ENCODE data around the gene COPS2.
"Not testable (repeated sequence)": the region's sequence is repeated elsewhere in the genome, so short reads cannot be mapped to it uniquely, and the experiment has no call there.

Gene COPS2

GRCh38 chr15:49085696-49086459 is 69.5 kb downstream of the COPS2 start:
- H3K27me3 ChIP-seq (replicated peaks; ENCODE audit: control insufficient read depth, insufficient read depth, low read length, poor library complexity, severe bottlenecking), result no peaks in the 10 kb centered on the region

GRCh38 chr15:49084285-49084570 is 71.2 kb downstream of the COPS2 start:
- no peak overlapping the region for H3K4me3 ChIP-seq (ENCODE audit: insufficient read depth, low read depth, low read length, poor library complexity, severe bottlenecking)
- H3K27me3 ChIP-seq (replicated peaks; ENCODE audit: control insufficient read depth, insufficient read depth, low read length, poor library complexity, severe bottlenecking), result no peaks in the 10 kb centered on the region
- no peaks in the 10 kb centered on the region for H3K36me3 ChIP-seq (ENCODE audit: control insufficient read depth, insufficient read depth, low read length)
- H3K9me3 ChIP-seq (ENCODE audit: control insufficient read depth, low read length), result no peaks in the 10 kb centered on the region
- no peak for DNase-seq
- H3K27ac ChIP-seq (ENCODE audit: insufficient read depth, low read length, poor library complexity, severe bottlenecking), result no peak overlapping the region
- H3K4me1 ChIP-seq (ENCODE audit: control insufficient read depth, insufficient read depth, low read length, poor library complexity, severe bottlenecking), result no peaks in the 10 kb centered on the region

More at GRCh38 chr15:49085696-49086459, 69.5 kb downstream of the COPS2 start:
- Histone ChIP-seq H3K27ac (ENCODE audit: insufficient read depth, low read length, poor library complexity, severe bottlenecking) (no peak overlapping the region), H3K4me1 (ENCODE audit: control insufficient read depth, insufficient read depth, low read length, poor library complexity, severe bottlenecking) (no peaks in the 10 kb centered on the region), H3K36me3 (ENCODE audit: control insufficient read depth, insufficient read depth, low read length) (no peaks in the 10 kb centered on the region), H3K4me3 (ENCODE audit: insufficient read depth, low read depth, low read length, poor library complexity, severe bottlenecking) (no peak overlapping the region), H3K9me3 (ENCODE audit: control insufficient read depth, low read length) (no peaks in the 10 kb centered on the region)
- DNase-seq, result no peak

GRCh38 chr15:49083401-49084284 is 71.8 kb downstream of the COPS2 start:
- DNase-seq, result no peak
- Histone ChIP-seq H3K9me3 (ENCODE audit: control insufficient read depth, low read length) (no peaks in the 10 kb centered on the region), H3K27me3 (replicated peaks; ENCODE audit: control insufficient read depth, insufficient read depth, low read length, poor library complexity, severe bottlenecking) (no peaks in the 10 kb centered on the region), H3K27ac (ENCODE audit: insufficient read depth, low read length, poor library complexity, severe bottlenecking) (no peak overlapping the region), H3K36me3 (ENCODE audit: control insufficient read depth, insufficient read depth, low read length) (no peaks in the 10 kb centered on the region), H3K4me3 (ENCODE audit: insufficient read depth, low read depth, low read length, poor library complexity, severe bottlenecking) (no peak overlapping the region), H3K4me1 (ENCODE audit: control insufficient read depth, insufficient read depth, low read length, poor library complexity, severe bottlenecking) (no peaks in the 10 kb centered on the region)

GRCh38 chr15:49082960-49083359 is 72.4 kb downstream of the COPS2 start:
- H3K4me3 ChIP-seq (ENCODE audit: insufficient read depth, low read depth, low read length, poor library complexity, severe bottlenecking), result no peak overlapping the region
- H3K27me3 ChIP-seq (replicated peaks; ENCODE audit: control insufficient read depth, insufficient read depth, low read length, poor library complexity, severe bottlenecking), result no peaks in the 10 kb centered on the region
- H3K36me3 ChIP-seq (ENCODE audit: control insufficient read depth, insufficient read depth, low read length), result no peaks in the 10 kb centered on the region
- DNase-seq, result no peak
- no peaks in the 10 kb centered on the region for H3K4me1 ChIP-seq (ENCODE audit: control insufficient read depth, insufficient read depth, low read length, poor library complexity, severe bottlenecking)
- H3K9me3 ChIP-seq (ENCODE audit: control insufficient read depth, low read length), result no peaks in the 10 kb centered on the region
- H3K27ac ChIP-seq (ENCODE audit: insufficient read depth, low read length, poor library complexity, severe bottlenecking), result no peak overlapping the region

- no peak overlapping the region for H3K4me3 ChIP-seq (ENCODE audit: insufficient read depth, low read depth, low read length, poor library complexity, severe bottlenecking)
Observed at GRCh38 chr15:49079340-49080039, 75.9 kb downstream of the COPS2 start.

GRCh38 chr15:49075881-49076280 is 79.5 kb downstream of the COPS2 start:
- no peak for DNase-seq

More at GRCh38 chr15:49079340-49080039, 75.9 kb downstream of the COPS2 start:
- Histone ChIP-seq H3K27me3 (replicated peaks; ENCODE audit: control insufficient read depth, insufficient read depth, low read length, poor library complexity, severe bottlenecking) (no peaks in the 10 kb centered on the region), H3K36me3 (ENCODE audit: control insufficient read depth, insufficient read depth, low read length) (no peaks in the 10 kb centered on the region), H3K9me3 (ENCODE audit: control insufficient read depth, low read length) (no peaks in the 10 kb centered on the region), H3K4me1 (ENCODE audit: control insufficient read depth, insufficient read depth, low read length, poor library complexity, severe bottlenecking) (no peaks in the 10 kb centered on the region), H3K27ac (ENCODE audit: insufficient read depth, low read length, poor library complexity, severe bottlenecking) (no peak overlapping the region)
- DNase-seq, result no peak

GRCh38 chr15:49074589-49075287 is 80.7 kb downstream of the COPS2 start:
- not testable (repeated sequence) for H3K27me3 ChIP-seq (replicated peaks; ENCODE audit: control insufficient read depth, insufficient read depth, low read length, poor library complexity, severe bottlenecking); H3K4me1 ChIP-seq (ENCODE audit: control insufficient read depth, insufficient read depth, low read length, poor library complexity, severe bottlenecking); H3K4me3 ChIP-seq (ENCODE audit: insufficient read depth, low read depth, low read length, poor library complexity, severe bottlenecking); DNase-seq; H3K9me3 ChIP-seq (ENCODE audit: control insufficient read depth, low read length); H3K36me3 ChIP-seq (ENCODE audit: control insufficient read depth, insufficient read depth, low read length); H3K27ac ChIP-seq (ENCODE audit: insufficient read depth, low read length, poor library complexity, severe bottlenecking)

More at GRCh38 chr15:49075881-49076280, 79.5 kb downstream of the COPS2 start:
- Histone ChIP-seq H3K27me3 (replicated peaks; ENCODE audit: control insufficient read depth, insufficient read depth, low read length, poor library complexity, severe bottlenecking) (no peaks in the 10 kb centered on the region), H3K4me1 (ENCODE audit: control insufficient read depth, insufficient read depth, low read length, poor library complexity, severe bottlenecking) (no peaks in the 10 kb centered on the region), H3K4me3 (ENCODE audit: insufficient read depth, low read depth, low read length, poor library complexity, severe bottlenecking) (no peak overlapping the region), H3K9me3 (ENCODE audit: control insufficient read depth, low read length) (no peaks in the 10 kb centered on the region), H3K27ac (ENCODE audit: insufficient read depth, low read length, poor library complexity, severe bottlenecking) (no peak overlapping the region), H3K36me3 (ENCODE audit: control insufficient read depth, insufficient read depth, low read length) (no peaks in the 10 kb centered on the region)
